NAMALWA (cell line): ENCODE results near the gene RPS6KA4.
A peak's percentile ranks its signal among the peaks of the same experiment; 100 is the strongest.
"Not testable (repeated sequence)": the region's sequence is repeated elsewhere in the genome, so short reads cannot be mapped to it uniquely, and the experiment has no call there.

ENCODE experiments used
- DNase-seq: peaks from one replicate; pipeline ENCODE4 v3.0.0-alpha.2; 2015; ENCODE audit warnings: low spot score

Gene RPS6KA4

DNA sequence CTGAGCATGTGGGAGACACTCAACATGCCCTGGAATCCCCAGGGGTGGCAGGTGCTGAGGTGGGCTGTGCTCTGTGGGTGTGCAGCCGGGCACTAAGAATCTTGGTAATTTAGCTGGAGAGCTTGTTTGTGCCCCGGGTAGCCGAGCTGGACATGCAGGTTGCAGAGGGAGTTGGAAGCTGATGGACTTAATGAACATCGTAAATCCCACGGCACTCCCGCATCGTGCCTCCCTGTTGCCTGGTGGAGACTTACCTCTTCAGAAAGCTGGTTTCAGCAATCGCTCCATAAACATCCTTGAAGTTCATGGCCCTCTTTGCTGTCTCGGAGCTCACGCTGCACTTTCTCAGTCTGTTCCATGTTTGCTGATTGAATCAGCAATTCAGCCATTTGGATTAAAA lies 29.9 kb downstream of the RPS6KA4 start:
- DNase-seq = no peak

DNA sequence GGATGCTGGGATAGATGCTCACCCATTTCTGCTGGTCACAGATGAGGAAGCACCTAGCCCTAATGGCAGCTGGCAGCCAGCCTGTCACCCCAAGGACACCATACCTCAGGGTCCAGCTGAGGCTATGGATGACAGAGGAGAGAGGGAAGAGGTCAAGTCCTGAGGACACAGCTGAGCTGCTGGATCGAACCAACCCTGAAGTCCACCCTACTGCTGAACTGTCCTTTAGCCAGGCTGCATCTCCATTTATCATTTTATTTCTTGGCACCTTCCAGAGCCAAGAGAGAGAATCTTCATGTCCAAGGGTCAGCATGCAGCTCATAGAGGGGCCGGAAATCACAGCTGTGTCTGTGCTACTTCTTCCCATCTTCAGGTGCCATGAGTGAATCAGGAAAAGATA lies 30.9 kb downstream of the RPS6KA4 start:
- no peak for DNase-seq

DNA sequence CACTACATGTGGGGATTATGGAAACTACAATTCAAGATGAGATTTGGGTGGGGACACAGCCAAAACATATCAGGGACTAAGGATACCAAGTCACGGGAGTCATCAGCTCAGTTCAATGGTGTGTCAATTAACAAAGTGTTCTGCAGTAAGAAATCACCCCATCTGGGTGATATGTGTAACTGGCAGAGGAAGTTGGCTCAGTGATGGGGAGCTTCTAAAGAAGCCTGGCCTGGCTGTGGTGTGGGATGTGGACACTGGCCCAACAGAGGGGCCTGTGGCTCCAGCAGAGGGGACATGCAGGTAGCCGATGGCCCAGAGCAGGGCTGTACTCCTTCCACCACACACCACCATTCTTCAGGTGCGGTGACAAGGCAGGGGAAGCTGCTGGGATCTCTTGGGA lies 31.6 kb downstream of the RPS6KA4 start:
- no peak for DNase-seq

DNA sequence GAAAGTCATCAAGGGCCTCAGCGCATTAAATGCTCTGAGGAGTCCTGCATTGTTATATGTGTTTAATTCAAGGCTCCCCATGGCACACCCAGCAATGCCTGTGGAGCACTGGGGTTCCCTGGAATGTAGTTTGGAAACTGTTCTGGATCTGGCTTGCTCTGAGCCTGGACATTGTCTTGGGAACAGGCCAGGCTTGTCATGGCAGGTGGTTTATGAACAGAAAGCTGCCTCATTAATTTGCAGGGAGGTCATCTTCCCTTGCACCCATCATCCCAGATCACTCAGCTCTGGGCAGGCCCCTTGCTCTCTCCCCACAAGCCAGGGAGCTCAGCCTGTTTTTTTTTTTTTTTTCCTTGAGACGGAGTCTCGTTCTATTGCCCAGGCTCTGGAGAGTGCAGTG lies 32.9 kb downstream of the RPS6KA4 start:
- no peak for DNase-seq

DNA sequence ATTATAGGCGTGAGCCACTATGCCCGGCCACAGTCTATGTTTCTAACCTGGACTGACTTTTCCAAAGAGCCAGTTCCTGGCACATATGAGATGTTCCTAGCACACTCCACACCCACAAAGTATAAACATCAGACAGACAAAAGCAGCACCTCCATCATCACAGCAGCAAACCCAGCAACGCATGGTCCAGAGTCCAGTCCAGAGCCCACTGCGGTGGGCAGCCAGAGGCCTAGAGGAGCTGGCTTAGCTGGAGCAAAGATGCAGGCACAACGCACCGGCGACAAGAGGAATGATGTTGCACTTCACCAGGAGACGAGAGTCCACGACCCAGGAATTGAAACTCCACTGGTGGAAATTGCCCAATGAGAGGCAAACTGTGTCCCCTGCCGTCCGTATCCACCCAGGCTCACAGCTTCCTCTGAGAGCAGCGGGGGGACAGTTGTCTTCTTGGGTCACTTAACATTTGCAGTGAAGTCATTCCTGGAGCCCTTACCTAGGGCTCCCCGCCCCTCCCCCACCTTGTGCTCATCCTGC lies 36.6 kb downstream of the RPS6KA4 start:
- no peak for DNase-seq

DNA sequence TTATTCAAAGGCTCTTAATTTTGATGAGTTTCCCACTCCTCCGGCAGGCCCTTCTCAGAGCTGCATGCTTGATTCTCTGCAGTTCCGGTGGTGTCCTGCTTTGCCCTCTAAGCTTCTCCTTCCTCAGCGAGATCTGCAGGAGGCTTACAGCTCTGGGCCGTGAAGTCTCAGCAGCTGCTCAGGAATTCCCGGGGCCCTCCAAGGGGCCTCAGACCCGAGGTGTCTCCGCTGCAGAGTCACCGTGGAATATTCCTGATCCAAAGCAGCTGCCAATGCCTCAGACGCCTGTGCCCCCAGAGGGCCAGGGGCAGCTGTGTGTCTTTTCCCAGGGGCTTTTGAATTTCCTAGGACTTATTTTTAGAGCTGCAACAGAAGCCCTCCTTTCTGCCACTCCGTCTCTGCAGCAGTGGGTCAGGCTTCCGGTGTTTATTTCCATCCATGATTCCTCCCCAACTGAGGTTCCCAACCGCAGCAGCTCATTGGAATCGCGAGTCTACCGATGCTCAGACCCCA lies 37.2 kb downstream of the RPS6KA4 start:
- DNase-seq = no peak

DNA sequence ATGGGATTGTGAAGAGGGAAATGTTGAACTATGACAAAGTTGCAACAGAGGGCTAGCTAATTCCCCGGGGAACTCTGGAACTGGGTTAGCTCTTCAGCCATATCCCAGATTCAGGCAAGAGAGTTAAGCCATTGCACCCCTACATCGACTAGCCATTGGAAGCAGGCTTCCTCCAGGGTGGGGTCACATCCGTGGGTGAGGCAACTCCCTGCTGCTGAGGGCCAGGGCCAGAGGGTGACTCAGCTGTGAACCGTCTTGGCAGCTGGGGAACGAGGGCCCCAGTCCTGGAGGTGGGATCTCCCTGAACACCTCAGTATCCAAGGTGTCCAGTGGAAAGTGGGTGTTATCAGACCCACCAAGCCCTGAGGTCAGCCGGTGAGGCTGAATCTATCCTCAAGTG lies 41.1 kb downstream of the RPS6KA4 start:
- DNase-seq = no peak

DNA sequence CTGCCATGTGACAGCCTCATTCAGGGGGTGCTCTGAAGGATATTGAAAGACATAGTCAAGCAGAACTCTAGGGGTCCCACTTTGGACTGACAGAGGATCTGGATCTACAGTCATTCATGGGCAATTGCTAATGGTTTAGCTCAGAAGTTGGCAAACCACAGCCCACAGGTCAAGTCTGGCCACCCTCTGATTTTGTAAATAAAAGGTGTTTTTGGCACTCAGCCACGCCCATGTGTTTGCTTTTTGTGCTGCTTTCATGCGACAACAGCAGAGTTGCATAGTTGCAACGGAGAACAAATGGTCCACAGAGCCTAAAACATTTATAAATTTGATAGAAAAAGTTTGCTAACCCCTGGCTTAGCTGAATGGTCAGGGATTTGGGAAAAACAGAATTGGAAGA lies 41.7 kb downstream of the RPS6KA4 start:
- no peak for DNase-seq

DNA sequence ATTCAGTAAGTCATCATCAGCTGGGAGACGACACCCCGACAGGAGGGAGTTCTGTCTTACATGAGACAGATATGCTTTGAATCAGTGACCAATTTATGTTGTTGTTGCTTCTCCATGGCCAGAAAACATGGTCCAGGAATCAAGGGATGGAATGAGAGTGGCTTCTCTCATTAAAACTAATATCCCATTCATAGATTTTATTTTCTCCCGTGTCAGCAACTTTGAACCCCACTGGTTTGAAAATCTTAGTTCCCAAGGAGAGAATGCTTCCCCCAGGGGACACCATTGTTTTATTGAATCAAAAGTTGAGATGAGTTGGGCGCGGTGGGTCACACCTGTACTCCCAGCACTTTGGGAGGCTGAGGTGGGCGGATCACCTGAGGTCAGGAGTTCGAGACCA lies 42.8 kb downstream of the RPS6KA4 start:
- no peak for DNase-seq

DNA sequence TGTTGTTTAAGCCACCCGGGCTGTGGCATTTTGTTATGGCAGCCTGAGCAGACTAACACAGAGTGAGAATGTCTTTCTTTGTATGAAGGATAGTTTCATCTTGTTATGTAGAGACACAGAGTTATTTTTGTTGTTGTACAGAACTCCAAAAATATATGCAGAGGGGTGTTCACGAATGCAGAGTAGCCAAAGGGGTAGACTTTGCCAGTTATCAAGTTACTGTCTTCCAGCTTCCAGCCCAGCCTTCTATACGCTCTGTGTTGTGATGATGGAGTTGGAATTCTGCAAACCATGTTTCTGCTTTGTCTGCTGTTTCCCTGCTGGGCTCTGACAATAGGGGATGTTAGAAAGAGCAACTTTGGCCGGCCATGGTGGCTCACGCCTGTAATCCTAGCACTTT lies 44.1 kb downstream of the RPS6KA4 start:
- DNase-seq = no peak

DNA sequence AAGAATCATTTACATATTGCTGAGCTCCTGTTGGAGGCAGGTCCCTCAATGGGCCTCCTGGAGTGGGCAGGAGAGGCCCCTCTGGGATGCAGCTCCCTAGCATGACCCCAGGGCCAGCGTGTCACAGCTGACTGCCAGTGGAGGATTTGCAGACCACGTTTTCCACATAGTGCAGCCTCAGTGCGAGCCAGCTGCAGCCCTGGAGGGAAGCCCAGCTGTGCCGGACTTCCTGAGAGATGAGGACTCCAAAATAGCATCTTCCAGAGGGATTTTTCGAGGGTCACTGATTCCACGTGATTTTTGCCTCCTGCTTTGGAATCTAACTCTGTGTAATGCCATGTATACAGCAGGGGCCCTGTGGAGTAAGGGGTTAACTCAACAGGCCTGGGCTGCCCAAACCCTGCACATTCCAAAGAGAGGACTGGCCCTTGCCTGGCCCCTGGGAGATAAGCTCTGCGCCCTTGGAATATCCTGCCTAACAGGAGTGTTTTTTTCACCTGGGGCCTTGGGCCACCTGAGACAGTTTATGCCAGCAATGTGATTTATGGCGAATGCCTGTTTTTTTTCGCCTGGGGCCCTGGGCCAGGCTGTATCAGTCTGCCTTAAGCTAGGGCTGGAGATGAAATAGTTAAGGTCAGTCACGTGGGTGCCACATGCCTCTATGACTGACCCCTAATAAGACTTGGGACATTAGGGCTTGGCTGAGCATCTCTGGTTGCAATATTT lies 47.4 kb downstream of the RPS6KA4 start:
- DNase-seq = no peak

DNA sequence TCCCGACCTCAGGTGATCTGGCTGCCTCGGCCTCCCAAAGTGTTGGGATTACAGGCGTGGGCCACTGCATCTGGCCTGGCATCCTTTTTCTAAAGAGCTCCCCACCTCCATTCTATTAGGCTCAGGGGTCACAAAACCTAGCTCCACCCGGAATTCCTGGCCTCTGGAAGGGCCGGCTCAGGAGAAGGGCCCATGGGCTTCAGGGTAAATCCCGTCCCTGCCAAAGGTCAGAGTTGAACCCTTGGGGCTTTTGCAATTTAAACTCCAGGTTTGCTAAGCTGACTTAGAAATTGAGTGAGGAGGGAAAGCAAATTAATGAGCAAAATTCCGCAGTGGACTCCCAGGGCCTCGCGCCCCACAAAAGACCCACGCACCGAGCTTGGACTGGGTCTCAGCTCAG lies 48.3 kb downstream of the RPS6KA4 start:
- DNase-seq = no peak

DNA sequence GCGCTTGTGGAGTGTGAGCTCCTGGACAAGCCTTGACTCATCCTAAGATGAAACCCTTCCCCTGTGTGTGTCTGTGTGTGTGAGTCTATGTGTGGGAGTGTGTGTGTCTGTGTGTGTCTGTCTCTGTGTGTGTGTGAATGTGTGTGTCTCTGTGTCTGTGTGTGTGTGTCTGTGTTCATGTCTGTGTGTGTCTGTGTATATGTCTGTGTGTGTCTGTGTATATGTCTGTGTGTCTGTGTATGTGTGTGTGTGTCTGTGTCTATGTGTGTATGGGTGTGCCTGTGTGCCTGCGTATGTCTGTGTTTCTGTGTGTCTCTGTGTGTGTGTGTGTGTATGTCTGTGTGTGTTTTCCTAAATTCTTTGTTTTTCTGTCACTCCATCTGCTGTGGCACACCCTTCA lies 48.7 kb downstream of the RPS6KA4 start:
- DNase-seq = no peak

DNA sequence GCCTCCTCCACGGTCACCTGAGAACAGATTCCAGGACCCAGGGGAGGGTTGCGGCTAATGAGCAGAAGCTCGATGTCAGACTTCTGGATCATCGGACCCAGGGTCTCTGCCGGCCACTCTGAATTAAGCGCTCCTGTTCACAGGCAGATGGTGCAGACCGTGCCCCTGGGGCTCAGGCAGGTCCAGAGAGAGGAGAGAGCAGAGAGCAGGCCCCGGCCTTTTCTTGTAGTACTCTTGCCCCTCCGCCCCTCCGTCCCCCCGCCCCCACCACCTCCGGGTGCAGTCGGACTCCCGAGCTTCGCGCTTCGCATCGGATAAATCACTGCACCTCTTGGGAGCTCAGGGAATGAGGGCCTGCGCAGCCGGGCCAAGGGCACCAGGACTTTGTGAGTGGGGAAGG lies 50.3 kb downstream of the RPS6KA4 start:
- DNase-seq = no peak

DNA sequence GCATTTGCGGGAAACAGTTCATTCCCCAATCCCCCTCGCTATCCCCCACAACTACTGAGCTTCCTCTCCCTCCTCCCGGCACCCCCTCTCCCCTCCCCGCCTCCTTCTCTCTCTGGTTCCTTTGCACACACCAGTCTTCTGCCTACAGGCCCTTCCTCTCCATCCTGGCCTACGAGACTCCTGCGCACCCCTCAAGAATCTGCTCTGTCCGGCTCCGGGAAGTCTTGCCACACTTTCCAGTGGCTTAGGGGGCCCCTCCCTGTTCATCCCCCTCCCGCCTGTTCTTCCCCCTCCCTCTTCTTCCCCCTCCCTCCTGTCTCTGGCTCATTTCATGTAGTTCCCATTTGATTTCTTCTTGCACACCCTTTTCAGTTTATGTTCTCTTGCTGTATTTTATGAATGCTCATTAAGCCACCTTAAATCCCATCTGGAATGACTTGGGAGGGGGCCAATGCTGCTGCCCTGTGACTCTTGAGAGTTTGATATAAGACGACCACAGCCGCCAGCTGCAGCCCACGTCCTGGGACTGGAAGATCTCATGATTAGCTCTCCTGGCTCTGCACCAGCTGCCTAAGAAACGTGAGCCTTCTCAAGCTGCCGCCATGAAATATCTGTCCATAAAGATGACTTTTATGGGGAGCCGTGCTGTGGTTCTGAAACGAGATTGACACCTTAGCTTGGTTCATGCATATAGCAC lies 50.9 kb downstream of the RPS6KA4 start:
- no peak for DNase-seq

DNA sequence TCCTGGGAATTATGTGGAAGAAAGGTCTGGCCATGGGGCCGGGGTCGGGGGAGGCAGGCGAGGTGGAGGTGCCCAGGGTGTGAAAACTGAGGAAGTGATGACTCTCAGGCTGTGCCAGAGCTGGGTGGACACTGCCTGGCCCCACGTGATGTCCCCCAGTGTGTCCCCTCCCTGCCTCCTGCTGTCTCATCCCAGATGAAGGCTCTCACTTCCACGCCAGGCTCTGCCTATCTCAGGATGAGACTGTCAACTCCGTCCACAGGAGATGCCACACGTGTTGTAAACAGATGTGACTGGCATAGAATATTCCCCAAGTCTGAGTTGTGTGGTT lies 51.4 kb downstream of the RPS6KA4 start:
- no peak for DNase-seq

DNA sequence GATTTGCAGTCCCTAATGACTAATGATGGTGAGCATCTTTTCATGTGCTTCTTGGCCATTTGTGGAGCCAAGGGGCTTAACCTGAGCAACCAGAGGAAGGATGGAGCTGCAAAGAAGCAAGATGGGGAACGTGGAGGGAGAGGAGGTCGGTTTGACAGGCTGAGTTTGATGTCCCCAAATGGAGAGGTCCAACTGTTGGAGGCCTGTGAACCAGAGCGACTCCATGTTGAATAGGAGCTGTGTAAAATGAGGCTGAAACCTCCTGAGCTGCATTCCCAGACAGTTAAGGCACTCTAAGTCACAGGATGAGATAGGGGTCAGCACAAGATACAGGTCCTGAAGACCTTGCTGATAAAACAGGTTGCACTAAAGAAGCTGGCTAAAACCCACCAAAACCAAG lies 54.5 kb downstream of the RPS6KA4 start:
- no peak for DNase-seq

DNA sequence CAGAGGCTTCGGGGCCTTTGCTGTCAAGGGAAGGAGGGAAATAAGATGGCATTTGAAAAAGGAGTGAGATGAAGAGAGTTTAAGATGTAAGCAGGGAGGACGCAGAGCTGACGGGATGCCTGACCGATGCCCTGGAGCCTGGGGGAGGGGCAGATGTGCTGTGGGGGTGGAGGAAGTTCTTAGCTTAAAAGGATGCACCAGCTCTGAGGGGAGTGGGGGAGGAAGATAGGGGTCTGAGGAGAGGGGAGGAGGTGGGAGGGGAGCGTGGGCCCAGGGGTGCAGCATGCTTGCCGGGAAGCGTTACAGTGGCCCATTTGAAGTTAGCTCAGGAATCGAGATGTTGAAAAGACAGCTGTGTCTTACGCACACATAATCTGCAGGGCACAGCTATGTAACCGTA lies 56.3 kb downstream of the RPS6KA4 start:
- no peak for DNase-seq

DNA sequence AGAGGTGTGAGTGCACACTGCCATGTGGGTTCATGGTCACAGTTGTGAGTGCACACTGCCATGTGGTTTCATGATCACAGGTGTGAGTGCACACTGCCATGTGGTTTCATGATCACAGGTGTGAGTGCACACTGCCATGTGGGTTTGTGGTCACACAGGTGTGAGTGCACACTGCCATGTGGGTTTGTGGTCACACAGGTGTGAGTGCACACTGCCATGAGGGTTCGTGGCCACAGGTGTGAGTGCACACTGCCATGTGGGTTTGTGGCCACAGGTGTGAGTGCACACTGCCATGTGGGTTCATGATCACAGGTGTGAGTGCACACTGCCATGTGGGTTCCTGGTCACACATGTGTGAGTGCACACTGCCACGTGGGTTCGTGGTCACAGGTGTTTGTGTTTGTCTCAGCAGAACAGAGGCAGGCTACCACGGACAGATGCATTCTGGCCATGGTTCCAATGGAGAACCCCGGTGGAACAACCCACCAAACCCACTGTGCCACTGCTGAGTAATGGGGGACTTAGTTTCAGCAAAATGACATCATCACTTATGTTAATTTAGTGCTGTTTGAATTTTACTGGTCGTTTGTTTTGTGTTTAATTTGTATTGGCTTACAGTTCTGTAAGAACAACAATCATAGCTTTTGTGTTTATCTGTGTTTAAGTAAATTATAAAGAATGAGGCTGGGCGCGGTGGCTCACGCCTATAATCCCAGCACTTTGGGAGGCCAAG lies 57.2 kb downstream of the RPS6KA4 start:
- peak; percentile 42 for DNase-seq

DNA sequence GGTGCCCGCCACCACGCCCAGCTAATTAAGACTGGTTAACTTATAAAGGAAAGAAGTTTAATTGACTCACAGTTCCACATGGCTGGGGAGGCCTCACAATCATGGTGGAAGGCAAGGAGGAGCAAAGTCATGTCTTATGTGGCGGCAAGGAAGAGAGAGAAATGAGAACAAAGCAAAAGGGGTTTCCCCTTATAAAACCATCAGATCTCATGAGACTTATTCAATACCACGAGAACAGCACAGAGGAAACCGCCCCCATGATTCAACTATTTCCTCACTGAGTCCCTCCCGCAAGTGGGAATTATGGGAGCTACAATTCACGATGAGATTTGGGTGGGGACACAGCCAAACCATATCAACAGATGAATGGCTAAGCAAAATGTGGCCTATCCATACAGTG lies 59.3 kb downstream of the RPS6KA4 start:
- not testable (repeated sequence) for DNase-seq

DNA sequence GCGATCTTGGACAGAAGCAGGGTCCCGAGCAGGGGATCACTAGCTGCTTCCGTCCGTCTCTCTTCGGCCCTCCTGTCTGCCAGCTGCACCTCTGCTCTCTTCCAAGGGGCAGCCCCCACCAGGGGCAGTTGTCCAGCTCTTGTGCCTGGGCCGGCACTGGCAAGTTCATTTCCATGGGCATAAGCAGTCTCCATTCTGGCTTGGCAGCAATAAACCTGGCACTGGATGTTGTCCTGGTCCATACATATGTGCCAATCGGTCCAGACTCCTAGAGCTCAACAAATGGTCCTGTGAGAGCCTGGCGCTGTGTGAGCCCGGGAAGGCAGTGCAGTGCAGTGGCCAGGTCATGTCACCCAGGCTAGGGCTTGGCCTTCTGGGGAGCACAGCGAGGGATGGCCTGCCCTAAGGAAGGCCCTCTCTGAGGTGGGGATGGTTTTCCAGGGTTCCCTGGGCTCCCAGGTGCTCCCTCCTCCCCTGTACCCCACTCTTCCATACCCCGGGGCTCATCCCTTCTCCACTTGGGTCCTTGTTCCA lies 60.4 kb downstream of the RPS6KA4 start:
- DNase-seq = no peak

DNA sequence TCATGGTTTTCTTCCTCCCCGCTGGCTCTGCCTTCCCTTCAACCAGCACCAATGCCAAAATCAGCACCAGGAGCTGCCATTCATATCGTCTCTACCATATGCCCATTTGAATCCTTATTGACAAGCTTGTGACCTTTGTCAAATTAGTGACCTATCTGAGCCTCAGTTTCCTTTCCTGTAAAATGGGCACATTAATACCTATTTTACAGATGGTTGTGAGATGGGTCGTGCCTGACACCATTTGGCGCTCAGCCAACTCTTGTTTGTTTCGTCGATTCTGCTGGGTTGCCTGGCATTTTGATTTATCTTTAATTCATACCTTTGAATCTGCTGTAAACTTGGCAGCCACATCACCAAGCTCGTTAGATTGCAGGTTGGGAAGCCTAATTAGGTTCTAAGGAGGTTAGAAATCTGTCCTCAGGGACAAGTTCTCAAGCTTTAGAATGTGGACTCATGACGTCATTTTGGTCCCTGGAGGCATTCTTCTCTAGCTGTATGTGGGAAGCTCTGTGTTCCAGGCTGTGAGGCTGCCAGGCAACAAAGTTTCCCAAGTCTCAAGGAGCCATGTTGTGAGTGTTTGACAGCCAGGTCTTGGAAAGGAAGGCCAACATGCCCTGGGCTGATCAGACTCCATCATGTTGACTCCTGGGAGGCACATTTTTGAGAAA lies 61.0 kb downstream of the RPS6KA4 start:
- DNase-seq = no peak
